ENCODE results near the gene ZNF606. TPM values are rescaled to one million over a fixed set of nuclear protein-coding genes. Genes with fewer than 3 reads are reported as not detected.

ZNF606 gene
- total RNA-seq, 1 donor from 2014 or later: 19.9 TPM

DNA sequence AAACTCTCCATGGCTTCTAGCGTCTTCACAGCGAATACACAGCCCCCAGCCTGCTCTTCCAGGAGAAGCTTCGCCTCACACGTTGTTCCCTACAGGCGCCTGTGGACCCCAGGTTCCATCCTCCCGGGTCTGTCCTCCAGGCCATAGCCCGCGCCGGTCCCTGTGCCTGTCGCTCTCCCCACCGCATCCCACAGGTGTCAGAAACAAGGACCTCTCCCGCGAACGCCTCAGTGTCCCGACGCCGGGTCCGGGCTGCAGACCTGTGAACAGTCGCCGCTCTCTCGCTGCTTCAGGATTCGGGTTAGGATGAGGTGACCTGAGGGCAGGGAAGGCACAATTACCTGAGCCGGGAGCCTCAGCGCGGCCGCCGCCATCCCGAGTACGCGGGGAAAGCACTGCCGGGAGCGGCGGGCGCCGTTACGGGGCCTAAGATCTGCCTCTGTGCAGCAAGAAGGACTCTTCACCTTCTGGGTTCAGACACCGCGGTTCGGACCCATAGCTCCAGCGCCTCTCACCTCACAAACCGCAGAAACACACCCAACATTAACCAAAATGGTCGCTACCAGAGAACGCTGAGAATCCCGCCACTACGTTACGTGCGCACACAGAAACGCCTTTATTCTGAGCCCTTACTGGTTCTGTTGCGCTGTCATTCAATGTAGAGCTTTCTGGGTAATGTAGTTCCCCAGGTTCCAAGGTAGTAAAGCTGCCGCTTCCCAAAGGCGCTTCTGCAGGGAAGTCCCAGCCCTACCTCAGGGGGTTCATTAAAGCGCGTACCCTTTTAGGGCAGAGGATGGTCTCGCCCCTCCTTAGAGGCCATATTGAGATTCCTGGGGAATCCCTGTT is 67.6 kb downstream of the ZNF606 start, which contains the start of gene ZNF418:
Gene ZNF418, minus strand, starts transcription at position 583 of the 846 bp plus-strand sequence. CDS start 1,580 bp downstream, outside the sequence.
- DNase-seq (ENCODE audit: low read depth): peak; percentile 86

DNA sequence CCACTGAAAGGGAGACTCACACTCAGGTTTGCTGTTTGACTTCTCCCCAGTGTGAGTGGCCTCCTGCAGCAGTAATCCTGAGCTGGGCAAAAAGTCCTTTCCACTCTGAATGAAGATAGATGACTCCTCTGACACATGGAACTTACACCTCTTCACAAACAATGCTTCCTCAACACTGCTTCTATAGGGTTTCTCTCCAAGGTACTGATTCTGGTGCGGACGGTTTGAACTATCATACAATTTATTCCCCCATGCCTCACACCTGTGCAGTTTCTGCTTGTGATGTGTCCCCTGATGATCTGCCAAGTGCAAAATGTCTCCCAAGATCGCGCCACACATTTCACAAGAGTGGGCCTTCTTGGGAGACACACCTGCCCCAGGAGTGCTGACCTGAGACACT is 75.0 kb downstream of the ZNF606 start:
- no peak for DNase-seq (ENCODE audit: low read depth)

Other genes starting within 250 kb of the ZNF606 start
- gene ZNF586, start 233.1 kb downstream of the ZNF606 start, total RNA-seq: 16.2 and 18.1 TPM in 2 replicates
- 11.8 and 17.7 TPM in 2 replicates for gene ZNF552, start 187.9 kb downstream of the ZNF606 start, total RNA-seq
- gene ZNF587B, start 172.5 kb downstream of the ZNF606 start, total RNA-seq: 29.9 and 35.1 TPM in 2 replicates
- gene ZNF587, start 153.0 kb downstream of the ZNF606 start, total RNA-seq: 29.0 and 75.3 TPM in 2 replicates
- gene ZNF814, start 113.8 kb downstream of the ZNF606 start, total RNA-seq: 5.2 and 8.7 TPM in 2 replicates
- gene ZNF417, start 86.2 kb downstream of the ZNF606 start, total RNA-seq: 8.3 and 28.5 TPM in 2 replicates
- 3.6 and 7.2 TPM in 2 replicates for gene ZNF418, start 67.4 kb downstream of the ZNF606 start, total RNA-seq
- 3.5 and 6.8 TPM in 2 replicates for gene ZNF256, start 55.1 kb downstream of the ZNF606 start, total RNA-seq
- gene C19orf18, start 28.3 kb downstream of the ZNF606 start, total RNA-seq: 0.15 TPM in 1 of 2 replicates, not detected in the other
- gene ZSCAN1, start 31.2 kb upstream of the ZNF606 start, total RNA-seq: not detected in 2 replicates
- gene ZNF135, start 56.5 kb upstream of the ZNF606 start, total RNA-seq: 2.3 and 7.7 TPM in 2 replicates
- gene ZSCAN18, start 95.4 kb upstream of the ZNF606 start, total RNA-seq: 28.8 and 52.4 TPM in 2 replicates
- gene ZNF329, start 148.0 kb upstream of the ZNF606 start, total RNA-seq: 13.0 and 21.8 TPM in 2 replicates
- gene ZNF274, start 180.2 kb upstream of the ZNF606 start, total RNA-seq: 15.9 and 22.6 TPM in 2 replicates
- gene ZNF544, start 226.1 kb upstream of the ZNF606 start, total RNA-seq: 53.8 and 73.3 TPM in 2 replicates